ENCODE measurements around the gene TUBA8. TPM values are rescaled to one million over a fixed set of nuclear protein-coding genes. Genes with fewer than 3 reads are reported as not detected.

Gene TUBA8
- polyA plus RNA-seq, 1 donor (not counting 4 experiments of a cell fraction or from before 2014, with no cell fraction given) = 0.35 TPM

DNA sequence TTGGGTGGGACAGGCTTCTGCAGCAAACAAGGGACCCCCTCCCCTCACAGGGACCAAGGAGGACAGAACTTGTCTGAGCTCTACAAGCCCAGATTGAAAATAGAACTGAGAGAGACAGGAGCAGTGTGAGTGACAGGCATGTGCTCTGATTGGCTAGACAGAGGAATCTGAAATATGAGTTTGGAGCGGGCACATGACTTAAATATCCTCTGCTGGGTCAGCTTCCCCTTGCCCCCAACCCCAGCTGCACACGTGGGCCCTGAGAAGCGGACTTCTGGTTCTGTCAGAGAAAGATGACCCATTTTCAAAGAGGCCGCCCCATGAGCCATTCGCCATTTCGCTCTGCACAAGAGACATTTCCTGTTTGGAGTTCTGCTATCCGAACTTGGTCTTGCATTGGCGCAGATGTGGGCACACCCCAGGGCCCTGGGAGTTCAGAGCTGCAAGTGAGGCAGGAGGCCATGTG, 5.3 kb downstream of the TUBA8 start:
- no peak overlapping the region for H2AFZ ChIP-seq (ENCODE audit: control insufficient read depth, low read length)
- TF ChIP-seq, protein P1, sequence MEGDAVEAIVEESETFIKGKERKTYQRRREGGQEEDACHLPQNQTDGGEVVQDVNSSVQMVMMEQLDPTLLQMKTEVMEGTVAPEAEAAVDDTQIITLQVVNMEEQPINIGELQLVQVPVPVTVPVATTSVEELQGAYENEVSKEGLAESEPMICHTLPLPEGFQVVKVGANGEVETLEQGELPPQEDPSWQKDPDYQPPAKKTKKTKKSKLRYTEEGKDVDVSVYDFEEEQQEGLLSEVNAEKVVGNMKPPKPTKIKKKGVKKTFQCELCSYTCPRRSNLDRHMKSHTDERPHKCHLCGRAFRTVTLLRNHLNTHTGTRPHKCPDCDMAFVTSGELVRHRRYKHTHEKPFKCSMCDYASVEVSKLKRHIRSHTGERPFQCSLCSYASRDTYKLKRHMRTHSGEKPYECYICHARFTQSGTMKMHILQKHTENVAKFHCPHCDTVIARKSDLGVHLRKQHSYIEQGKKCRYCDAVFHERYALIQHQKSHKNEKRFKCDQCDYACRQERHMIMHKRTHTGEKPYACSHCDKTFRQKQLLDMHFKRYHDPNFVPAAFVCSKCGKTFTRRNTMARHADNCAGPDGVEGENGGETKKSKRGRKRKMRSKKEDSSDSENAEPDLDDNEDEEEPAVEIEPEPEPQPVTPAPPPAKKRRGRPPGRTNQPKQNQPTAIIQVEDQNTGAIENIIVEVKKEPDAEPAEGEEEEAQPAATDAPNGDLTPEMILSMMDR (optimal IDR thresholded peaks at IDR 0.05 in 1 of 3, IDR thresholded peaks at IDR 0.05 in 1 of 3, conservative IDR thresholded peaks at IDR 0.05 in 1 of 3; ENCODE audit: extremely low read depth in 1 of 3, insufficient read depth in 2 of 3, low read length in 3 of 3) = no peak
- TF ChIP-seq EZH2 (IDR thresholded peaks at IDR 0.05; ENCODE audit: low read length) = no peak
- H3K36me3 ChIP-seq (ENCODE audit: control insufficient read depth in 2 of 2, extremely low read depth in 1 of 2, insufficient read depth in 2 of 2, low read length in 2 of 2) = no peaks in the 10 kb centered on the region
- dilution Hi-C loops (cut with MboI; ENCODE audit: extremely low pct_ligation_motif_present, low sequenced_read_pairs) = no loop called here
- no peak overlapping the region for H3K4me3 ChIP-seq (ENCODE audit: control insufficient read depth in 2 of 3, extremely low read depth in 1 of 3, insufficient read depth in 2 of 3, low read depth in 1 of 3, low read length in 3 of 3)
- no peak overlapping the region for H3K9ac ChIP-seq (ENCODE audit: control insufficient read depth, extremely low read depth, insufficient read depth, low read length)
- H3K27me3 ChIP-seq (ENCODE audit: control insufficient read depth, extremely low read depth, insufficient read depth, low read length) = peaks cover 14% of the 10 kb centered on the region
- no peak overlapping the region for H3K27ac ChIP-seq (ENCODE audit: control insufficient read depth, insufficient read depth, low read length)
- no peak for FAIRE-seq
- no peaks in the 10 kb centered on the region for H3K4me1 ChIP-seq (ENCODE audit: control insufficient read depth, extremely low read depth, insufficient read depth, low read length)
- H3K9me3 ChIP-seq (ENCODE audit: control insufficient read depth, low read depth, low read length) = no peaks in the 10 kb centered on the region
- H3K9me1 ChIP-seq (ENCODE audit: control insufficient read depth, extremely low read depth, insufficient read depth, low read length) = no peaks in the 10 kb centered on the region
- DNase-seq (ENCODE audit: low read depth, low spot score) = no peak
- H3K79me2 ChIP-seq (ENCODE audit: control insufficient read depth, insufficient read depth, low read length) = no peaks in the 10 kb centered on the region
- H4K20me1 ChIP-seq (ENCODE audit: control insufficient read depth, extremely low read depth, insufficient read depth, low read length) = peaks cover 5% of the 10 kb centered on the region
- H3K4me2 ChIP-seq (ENCODE audit: control insufficient read depth, extremely low read depth, insufficient read depth, low read depth, low read length) = no peak overlapping the region

DNA sequence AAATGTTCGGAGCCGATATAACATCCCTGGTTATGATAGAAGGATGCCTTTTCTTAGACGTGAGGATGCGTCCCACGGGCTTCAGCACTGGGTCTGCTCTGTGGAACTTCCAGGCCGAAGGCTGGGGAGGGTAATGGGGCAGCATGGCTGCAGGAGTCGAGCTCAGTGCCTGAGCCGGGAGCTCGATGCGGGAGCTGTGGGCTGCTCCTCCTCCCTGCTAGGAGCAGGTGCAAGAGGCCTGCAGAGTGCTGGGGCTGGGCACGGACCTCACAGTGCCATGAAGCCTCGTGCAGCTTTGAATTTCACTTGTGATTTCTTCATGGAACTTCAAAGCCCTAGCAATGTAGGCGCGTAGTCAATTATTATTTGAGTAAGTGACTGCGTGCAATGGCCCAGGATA, 6.0 kb downstream of the TUBA8 start:
- Histone ChIP-seq H3K27ac (ENCODE audit: control insufficient read depth, insufficient read depth, low read length) (no peak overlapping the region), H2AFZ (ENCODE audit: control insufficient read depth, low read length) (no peak overlapping the region), H3K36me3 (ENCODE audit: control insufficient read depth in 2 of 2, extremely low read depth in 1 of 2, insufficient read depth in 2 of 2, low read length in 2 of 2) (no peaks in the 10 kb centered on the region), H3K9me1 (ENCODE audit: control insufficient read depth, extremely low read depth, insufficient read depth, low read length) (no peaks in the 10 kb centered on the region), H3K4me2 (ENCODE audit: control insufficient read depth, extremely low read depth, insufficient read depth, low read depth, low read length) (no peak overlapping the region), H3K4me3 (ENCODE audit: control insufficient read depth in 2 of 3, extremely low read depth in 1 of 3, insufficient read depth in 2 of 3, low read depth in 1 of 3, low read length in 3 of 3) (no peak overlapping the region), H3K27me3 (ENCODE audit: control insufficient read depth, extremely low read depth, insufficient read depth, low read length) (peaks cover 7% of the 10 kb centered on the region), H3K9ac (ENCODE audit: control insufficient read depth, extremely low read depth, insufficient read depth, low read length) (no peak overlapping the region), H4K20me1 (ENCODE audit: control insufficient read depth, extremely low read depth, insufficient read depth, low read length) (peaks cover 5% of the 10 kb centered on the region), H3K4me1 (ENCODE audit: control insufficient read depth, extremely low read depth, insufficient read depth, low read length) (no peaks in the 10 kb centered on the region), H3K79me2 (ENCODE audit: control insufficient read depth, insufficient read depth, low read length) (no peaks in the 10 kb centered on the region), H3K9me3 (ENCODE audit: control insufficient read depth, low read depth, low read length) (no peaks in the 10 kb centered on the region)
- FAIRE-seq (no peak), DNase-seq (ENCODE audit: low read depth, low spot score) (no peak)
- dilution Hi-C loops (cut with MboI; ENCODE audit: extremely low pct_ligation_motif_present, low sequenced_read_pairs) = no loop called here
- TF ChIP-seq, protein P1 (optimal IDR thresholded peaks at IDR 0.05 in 1 of 3, IDR thresholded peaks at IDR 0.05 in 1 of 3, conservative IDR thresholded peaks at IDR 0.05 in 1 of 3; ENCODE audit: extremely low read depth in 1 of 3, insufficient read depth in 2 of 3, low read length in 3 of 3) = no peak
- TF ChIP-seq EZH2 (IDR thresholded peaks at IDR 0.05; ENCODE audit: low read length) = no peak
